Measurements from ENCODE around the gene SLC25A10.

The SLC25A10 gene

DNA sequence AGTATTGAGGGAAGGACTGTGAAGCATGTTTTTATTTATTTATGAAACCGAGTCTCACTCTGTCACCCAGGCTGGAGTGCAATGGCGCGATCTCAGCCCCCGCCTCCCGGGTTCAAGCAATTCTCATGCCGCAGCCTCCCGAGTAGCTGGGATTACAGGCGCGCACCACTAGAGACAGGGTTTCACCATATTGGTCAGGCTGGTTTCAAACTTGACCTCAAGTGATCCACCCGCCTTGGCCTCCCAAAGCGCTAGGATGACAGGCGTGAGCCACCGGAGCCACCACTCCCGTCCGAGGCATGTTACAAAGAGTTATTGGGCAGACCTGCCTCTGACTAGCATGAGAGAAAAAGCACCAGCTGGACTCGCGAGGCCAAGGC lies 5.9 kb upstream of the SLC25A10 start:
- DNase-seq (ENCODE audit: low spot score): no peak

DNA sequence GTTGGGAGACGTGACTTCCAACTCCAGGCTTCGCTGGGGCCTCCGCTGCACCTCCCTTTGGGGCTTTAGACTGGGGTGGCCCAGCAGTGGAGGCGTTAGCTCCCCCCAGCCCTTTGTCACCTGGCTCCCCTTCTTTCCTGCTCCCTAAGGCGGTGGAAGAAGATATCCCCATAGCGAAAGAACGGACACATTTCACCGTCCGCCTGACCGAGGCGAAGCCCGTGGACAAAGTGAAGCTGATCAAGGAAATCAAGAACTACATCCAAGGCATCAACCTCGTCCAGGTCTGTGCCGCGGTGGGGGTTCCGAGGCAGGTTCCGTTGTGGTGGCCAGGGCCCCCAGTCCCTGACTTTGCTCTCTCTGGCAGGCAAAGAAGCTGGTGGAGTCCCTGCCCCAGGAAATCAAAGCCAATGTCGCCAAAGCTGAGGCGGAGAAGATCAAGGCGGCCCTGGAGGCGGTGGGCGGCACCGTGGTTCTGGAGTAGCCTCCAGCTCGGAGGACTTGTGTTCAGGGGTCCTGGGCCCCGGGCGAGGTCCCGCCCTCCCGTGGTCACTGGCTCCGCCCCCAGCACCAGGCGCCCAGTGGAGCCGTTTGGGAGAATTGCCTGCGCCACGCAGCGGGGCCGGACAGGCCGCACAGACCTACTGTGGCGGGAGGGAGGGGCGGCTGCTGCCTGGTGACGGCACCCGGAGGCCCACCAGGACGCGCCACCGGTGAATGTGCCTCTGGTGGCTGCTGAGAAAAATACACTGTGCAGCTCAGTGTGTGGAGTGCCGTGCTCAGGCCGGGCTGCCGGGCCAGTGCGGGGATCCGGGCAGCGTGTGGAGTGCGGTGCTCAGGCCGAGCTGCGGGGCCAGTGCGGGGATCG lies 5.1 kb upstream of the SLC25A10 start:
- DNase-seq (ENCODE audit: low spot score): no peak

DNA sequence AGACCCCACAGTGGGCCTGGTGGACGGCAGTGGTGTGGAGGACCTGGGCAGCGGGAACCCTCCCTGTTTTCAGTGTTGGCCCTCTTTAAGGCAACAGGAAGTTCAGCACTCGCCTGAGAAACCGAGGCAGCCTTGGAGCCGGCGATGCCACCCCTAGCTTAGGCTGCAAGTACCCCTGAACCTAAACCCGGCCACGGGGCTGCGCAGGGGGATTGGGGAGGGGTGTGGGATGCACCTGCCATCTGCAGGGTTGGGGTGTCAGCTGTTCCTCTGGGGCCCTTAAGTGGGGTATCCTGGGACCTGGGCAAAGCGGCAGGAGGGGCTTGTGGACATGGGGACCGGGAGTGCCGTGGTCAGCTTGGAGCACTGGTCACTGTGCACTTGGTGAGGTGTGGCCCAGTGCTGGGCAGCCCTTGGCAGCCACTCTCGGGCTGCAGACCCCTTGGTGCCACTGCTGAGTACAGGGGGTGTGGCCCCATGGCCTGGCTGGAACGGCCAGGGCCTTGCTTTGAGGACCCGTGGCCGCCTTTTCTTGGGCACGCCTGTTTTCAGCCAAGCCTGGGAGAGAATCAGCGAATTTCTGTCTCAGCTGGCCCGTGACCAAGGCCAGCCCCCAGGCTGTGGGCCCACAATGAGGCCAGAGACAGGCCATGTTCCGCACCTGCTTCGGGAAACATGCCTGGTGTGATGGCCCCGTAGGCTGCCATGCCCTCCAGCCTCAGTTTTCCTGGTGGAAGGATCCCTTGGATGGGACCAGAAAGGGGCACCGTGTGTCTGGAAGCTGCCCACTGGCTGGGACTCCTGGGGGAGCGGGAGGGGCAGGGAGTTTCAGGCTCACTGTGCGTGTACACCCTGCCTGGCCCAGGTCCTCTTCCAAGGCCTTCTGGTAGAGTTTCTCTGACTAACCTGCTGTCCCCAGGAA lies 4.1 kb upstream of the SLC25A10 start:
- no peak for DNase-seq (ENCODE audit: low spot score)

DNA sequence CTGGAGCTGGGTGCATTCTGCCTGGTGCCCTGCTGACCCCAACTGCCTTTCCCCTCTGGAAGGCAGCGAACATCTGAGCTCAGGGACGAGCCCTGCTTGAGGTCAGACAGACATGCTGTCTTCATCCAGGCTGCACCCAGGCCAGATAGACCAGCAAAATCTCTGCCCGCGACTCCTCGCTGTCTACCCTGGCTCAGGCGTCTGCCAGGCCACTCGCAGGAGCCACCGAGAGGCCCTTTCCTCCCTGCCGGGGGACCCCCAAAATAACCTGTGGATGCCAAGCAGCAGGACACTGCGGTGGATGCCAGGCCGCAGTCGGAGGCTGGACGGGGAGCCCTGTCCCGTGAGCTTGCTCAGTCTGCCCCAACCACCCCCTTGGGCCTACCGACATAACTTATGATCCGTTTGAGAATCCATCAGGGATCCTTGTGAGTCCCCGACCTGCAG lies 3.3 kb upstream of the SLC25A10 start:
- no peak for DNase-seq (ENCODE audit: low spot score)

DNA sequence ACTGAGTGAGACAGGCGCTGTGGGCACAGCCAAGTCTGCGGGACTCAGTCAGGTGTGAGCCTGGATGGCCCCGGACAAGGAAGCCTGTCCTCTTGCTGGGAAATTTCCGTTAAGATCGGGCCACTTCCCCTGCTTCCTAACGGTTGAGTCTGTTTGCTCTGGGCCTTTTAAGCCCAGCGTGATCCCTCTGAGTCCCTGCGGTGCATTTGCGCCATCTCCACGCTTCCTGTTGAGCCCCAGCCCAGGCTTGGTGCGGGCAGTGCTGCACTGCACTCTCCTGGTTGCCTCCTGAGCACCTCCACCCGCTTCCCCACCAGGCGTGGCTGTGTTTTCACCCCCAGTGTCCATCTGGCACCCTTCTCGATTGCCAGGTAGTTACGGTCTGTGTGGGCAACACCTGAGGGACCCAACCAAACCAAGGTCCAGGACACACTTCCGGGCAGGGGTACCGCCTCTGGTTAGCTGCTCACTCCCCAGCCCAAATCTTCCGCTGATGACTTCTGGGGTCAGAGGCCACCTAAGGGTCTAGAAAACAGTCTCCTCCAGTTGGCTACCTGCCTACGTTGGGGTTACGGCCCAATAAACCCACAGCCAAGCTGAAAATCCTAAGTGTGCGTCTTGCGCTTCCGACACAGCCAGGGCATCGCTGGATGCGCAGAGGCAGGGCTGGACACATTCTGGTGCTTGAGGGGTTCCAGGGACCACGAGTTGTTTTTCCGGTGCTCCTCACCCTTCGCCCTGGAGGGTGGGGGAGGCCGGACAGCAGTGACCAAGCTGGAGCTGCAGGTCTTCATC lies 1.4 kb upstream of the SLC25A10 start:
- no peak for DNase-seq (ENCODE audit: low spot score)

DNA sequence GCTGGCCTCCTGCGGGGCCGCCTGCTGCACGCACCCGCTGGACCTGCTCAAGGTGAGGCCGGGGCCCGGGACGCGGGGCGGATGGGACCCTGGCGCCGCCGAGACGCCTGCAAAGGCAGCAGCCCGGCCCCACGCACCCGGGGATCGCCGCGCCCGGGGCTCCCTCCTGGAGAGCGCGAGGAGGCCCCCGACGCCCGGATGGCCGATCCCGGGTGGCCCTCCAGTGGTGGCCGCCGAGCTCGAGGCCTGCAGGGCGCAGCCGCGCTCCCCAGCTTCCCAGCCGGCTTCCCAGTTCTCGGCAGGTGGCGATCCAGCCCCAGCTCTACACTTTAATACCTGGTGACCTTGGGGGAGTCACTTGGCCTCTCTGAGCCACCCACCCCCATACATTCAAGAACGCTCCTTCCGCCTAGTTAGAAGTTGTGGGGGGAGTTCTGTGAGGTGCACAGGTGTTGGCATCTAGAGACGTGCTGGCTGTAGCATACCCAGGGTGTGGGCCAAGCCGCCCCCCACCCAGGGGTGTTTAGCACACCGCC lies 452 bp downstream of the SLC25A10 start:
- DNase-seq (ENCODE audit: low spot score): peak; percentile 73

DNA sequence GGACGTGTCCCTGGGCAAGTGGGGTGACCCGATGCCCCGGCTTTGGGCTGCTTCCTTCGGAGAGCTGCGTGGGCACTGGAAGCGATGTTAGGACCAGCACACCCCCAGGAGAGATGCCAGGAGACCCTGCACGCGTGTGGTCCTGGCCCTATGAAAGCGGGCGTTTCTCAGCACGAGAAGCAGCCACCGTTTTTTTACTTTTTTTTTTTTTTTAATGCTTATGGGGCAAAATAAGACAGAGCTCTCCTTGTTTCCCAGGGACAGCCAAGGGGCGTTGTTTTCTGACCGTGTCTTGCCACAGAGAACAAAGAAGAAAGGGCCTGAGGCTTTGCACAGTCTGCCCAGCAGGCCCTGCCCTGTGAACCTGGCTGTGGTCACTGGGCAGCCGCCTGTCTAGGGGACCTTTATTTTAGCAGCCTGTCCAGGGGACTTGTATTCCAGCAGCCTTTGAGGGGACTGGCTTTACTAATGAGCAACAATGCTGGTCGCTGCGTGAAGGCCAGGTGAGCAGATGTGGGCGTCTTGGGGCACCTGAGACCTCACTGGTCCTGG lies 996 bp downstream of the SLC25A10 start:
- DNase-seq (ENCODE audit: low spot score): no peak

DNA sequence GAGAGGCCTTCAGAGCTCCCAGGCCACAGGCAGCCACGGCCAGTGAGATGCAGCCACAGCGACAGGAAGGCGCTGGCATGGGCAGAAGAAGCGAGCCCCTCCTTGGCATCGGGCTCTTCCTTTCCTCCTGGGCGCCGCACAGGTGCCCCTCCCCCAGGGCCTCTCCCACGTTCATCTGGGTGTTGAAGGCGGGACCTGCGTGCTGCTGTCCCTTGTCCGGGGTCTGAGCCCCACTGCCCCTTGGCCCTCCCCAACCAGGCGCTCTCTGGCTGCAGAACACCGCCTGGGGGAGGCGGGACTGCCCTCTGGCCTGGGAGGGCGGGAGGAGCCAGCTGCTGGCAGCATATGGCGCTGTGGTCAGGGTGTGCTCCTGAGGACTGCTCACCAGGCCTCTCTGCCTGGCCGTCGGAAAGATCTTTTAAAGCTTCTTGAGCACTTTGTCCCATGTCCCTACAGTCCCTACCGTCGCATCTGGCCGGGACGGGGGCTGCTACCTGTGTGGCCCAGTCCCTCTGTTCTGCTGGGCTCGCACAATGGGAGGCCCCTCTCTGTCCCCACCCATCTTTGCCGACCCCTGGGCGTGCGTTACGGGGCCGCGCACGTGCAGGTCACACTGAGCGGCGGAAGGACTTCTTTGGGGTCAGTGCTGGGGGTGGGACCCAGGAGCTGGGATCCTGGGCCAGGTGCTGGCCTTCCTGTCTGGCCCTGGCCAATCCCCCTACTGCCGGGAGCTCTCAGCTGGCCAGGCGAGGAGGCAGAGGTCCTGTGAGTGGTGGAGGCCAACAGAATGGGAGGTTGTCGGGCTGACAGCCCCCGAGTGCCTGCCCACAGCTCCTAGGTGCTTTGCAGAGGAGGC lies 1.7 kb downstream of the SLC25A10 start:
- DNase-seq (ENCODE audit: low spot score): no peak

DNA sequence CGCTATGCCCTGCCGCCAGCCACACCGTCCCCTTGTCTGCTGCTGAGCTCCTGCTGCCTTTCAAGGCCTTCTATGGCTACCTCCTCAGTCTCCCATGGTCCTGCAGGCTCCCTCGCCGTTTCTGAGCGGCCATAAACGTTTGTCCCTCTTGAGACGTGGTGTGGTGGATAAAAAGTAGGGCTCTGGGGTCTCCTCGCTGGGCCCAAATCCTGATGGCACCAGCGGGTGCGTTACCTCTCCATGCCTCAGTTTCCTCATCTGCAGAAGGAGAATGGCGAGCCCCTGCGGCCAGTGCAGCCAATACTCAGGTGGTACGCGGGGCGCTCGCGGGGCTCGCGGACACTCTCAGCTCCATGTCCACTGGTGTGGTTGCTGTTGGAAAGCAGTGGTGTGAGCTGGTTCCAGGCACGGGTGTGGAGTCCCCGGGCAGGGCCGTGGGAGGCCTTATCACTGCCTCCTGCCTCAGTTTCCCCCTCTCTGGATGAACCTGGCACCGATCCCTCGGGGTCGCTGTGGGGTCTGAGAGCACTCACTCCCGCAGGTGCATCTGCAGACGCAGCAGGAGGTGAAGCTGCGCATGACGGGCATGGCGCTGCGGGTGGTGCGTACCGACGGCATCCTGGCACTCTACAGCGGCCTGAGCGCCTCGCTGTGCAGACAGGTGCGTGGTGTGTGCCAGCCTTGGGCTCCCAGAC lies 2.5 kb downstream of the SLC25A10 start:
- DNase-seq (ENCODE audit: low spot score): no peak

DNA sequence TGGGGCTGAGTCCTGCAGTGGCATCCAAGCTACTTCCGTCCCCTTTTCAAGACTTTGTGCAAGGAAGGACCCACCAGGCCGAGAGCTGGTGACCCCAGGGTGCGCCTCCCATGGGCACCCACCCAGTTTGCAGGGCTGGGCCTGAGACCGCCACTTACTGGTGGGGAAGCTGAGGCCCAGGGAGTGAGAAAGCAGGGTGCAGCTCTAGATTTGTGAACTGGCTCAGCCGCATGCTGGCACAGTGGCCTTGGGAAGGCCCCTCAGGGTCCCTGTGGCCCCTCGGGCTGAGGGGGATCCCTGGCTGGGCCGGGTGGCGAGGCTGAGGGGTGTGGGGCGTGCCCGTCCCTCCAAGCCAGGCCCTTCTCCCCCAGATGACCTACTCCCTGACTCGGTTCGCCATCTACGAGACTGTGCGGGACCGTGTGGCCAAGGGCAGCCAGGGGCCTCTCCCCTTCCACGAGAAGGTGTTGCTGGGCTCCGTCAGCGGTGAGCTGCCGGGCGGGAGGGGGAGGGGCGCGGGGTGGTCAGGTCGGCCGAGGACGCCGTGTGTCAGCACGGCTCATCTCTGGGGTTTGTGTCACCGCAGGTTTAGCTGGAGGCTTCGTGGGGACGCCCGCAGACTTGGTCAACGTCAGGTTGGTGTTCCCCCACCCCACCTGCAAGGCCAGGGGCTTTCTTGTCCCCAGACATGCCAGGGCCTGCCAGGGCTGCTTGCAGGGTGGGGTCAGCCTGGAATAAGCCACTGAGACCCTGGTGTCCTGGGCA lies 3.2 kb downstream of the SLC25A10 start:
- DNase-seq (ENCODE audit: low spot score): no peak

DNA sequence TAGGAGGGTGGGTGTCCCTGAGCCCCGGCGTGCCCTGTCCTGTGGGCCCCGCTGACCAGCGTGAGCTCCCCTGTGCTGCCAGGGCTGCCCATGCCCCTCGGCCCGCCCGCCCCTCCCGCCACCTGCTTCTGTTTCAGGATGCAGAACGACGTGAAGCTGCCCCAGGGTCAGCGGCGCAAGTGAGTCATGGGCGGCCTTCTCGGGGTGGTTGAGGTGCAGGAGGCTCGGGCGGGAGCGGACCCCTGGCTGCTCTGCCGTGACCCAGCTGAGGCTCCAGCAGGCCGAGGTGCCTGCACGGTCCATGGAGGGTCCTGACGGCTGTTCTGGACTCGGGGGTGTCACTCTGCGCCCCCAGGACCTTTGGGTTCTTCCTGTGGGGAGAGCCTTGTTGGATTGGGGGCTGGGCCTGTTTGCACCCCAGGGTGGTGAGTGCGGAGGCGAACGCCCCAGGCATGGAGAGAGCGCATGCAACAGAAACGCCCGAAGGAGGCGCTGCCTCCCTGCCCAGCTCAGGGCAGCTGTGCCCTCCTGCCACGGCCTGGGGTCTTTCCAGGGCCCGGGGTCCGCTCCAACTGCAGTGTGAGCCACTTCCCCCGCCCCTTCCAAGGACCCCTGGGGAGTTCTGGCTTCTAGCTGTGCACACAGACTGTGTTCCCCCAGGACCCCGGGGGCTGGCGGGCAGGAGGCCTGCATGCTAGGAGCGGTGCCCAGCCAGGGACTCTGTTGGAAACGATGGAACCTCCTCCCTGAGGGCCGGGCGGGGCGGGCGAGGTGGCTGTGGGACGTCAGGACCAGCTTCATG lies 4.0 kb downstream of the SLC25A10 start:
- no peak for DNase-seq (ENCODE audit: low spot score)

DNA sequence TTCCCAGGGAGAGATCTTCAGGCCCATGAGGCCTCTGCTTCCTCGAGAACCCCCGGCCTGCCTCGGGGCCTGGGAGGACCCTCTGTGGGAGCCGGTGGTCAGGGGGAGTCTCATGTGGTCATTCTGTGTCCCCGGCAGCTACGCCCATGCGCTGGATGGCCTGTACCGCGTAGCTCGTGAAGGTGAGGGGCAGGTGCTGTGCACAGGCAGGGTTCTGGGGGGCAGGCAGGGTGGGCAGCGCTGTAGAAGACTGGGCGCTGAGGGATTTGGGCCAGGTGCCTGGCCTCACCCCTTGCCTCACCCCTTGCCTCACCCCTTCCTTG lies 4.6 kb downstream of the SLC25A10 start:
- no peak for DNase-seq (ENCODE audit: low spot score)

DNA sequence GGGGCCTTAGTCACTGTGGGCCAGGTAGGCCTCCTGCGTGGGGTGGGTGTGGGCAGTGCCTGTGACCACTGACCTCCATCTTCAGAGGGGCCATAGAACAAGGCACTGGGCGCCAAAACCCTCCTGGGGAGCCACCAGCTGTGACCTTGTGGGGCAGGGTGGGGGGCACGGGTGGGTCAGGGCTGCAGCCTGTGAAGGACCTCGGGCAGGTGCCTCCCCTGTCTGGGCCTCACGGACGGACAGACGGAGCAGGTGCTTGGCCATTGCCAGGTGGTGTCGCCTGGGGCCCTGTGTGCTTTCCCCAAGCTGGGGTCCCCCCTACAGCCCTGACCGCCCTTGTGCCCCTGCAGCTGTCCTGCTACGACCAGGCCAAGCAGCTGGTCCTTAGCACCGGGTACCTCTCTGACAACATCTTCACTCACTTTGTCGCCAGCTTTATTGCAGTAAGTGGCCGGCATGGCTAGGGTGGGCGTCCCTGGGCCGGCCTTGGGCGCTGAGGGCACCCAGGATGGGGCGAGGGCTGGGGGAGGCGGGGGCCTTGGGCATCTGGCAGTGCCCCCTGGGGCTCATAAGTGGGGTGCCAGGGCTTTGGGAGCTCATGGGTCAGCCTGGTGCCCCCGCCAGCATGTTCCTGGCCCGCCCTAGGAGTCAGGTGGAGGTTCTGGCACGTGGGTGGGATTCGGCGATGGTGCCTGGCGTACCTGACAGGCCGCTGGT lies 5.1 kb downstream of the SLC25A10 start:
- DNase-seq (ENCODE audit: low spot score): no peak

DNA sequence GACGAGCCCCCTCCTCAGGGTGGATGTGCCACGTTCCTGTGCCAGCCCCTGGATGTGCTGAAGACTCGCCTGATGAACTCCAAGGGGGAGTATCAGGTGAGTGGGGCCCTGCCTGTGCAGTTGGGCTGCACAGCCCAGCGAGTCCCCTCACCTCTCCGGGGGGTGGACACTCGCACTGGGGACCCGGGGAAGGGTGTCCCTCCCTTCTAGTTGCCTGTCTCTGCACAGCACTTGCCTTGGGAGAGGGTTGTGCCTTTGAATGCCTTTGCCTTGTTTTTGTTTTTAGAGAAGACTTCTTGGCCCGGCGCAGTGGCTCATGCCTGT lies 5.6 kb downstream of the SLC25A10 start:
- no peak for DNase-seq (ENCODE audit: low spot score)

DNA sequence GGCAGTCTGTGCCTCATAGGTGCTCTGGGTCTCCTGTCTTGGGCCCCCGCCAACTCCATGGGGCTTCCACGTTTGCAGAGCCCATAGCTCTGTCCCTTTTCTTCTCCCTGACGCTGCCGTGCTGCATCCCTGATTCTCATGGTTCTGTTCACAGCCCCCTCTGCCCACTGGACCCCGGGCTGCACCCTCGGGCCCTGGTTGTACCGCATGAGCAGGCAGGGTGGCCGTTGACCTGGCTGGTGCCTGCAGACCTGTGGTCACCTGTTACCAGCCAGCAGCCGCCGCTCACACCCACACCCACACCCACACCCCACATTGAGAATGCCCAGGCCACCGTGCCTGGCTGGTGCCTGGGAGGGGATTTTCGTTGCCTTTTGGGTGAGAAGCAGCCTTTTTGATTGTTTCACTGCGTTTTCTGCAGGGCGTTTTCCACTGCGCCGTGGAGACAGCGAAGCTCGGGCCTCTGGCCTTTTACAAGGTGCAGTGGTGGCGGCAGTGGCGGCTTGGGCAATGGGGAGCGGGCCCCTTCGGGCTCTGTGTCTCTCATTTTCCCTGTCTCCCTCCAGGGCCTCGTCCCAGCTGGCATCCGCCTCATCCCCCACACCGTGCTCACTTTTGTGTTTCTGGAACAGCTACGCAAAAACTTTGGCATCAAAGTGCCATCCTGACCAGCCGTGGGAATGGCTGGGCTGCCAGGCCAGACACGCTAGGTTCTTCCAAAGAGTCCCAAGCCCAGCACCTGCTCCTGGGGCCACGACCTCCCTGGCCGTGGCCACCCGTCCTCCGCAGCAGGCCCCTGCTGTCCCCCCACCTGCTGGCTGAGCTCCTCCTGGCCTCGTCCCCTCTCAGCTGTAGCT lies 7.6 kb downstream of the SLC25A10 start:
- DNase-seq (ENCODE audit: low spot score): no peak

DNA sequence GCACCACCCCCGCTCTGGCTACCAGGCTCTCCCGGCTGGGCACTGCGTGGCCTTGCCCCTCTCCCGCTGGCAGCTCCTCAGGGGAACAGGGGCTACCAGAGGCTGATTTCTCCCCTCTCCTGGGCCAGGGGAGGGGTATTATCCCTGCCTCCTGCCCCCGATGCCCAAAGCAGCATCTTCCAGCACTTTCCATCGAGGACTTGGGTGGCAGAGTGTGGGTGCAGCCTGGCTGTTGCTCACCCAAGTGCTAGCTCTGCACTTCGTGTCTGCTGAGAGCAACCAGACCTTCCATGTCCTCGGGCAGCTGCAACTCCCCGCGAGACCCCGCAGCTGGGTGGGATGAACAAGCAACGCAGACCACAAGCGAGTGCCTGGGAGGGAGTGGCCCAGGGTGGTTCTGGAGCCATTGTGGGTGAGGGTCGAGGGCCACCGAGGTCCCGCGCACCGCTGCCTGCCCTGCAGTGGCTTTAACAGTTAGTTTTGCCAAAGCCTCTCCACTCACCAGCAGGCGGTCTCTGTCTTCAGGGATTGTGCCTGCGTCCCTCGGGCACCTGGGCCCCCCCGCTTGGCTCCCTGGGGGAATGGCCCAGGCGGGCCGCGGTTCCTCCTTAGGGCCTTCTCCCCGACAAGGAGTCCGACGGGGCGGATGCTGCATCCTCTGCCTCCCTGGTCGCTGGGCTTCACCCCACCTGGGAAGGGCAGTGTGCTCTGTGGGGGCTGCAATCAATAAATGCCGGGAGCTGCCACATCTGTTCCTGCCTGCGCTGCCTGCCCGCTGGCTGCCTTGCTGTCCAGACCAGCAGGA lies 8.4 kb downstream of the SLC25A10 start:
- no peak for DNase-seq (ENCODE audit: low spot score)
